Mesodermal cell (in vitro differentiated cells): ENCODE measurements around the gene DFFA.
A peak's percentile ranks its signal among the peaks of the same experiment; 100 is the strongest.
"Not testable (repeated sequence)": the region's sequence is repeated elsewhere in the genome, so short reads cannot be mapped to it uniquely, and the experiment has no call there.

Experiments
- H3K27ac ChIP-seq: 2 replicates; pipeline ENCODE4 v1.7.0; 2013; ENCODE audit warnings: mild to moderate bottlenecking, low read depth, low read length, moderate library complexity; ENCODE audit not compliant: severe bottlenecking
- H3K36me3 ChIP-seq: 2 replicates; pipeline ENCODE4 v1.7.1; 2013; ENCODE audit warnings: mild to moderate bottlenecking, low read length, moderate library complexity; ENCODE audit not compliant: control insufficient read depth, insufficient read depth
- H3K4me1 ChIP-seq: one replicate; pipeline ENCODE4 v1.7.1; 2013; ENCODE audit warnings: mild to moderate bottlenecking, low read length; ENCODE audit not compliant: insufficient read depth, control insufficient read depth, poor library complexity, severe bottlenecking
- H3K4me3 ChIP-seq: 2 replicates; pipeline ENCODE4 v1.7.0; 2013; ENCODE audit warnings: low read length, control low read depth, mild to moderate bottlenecking; ENCODE audit not compliant: insufficient read depth, poor library complexity, severe bottlenecking; ENCODE audit errors: extremely low read depth
- H3K9me3 ChIP-seq: 2 replicates; pipeline ENCODE4 v1.7.1; 2013; ENCODE audit warnings: mild to moderate bottlenecking, low read length, moderate library complexity; ENCODE audit not compliant: control insufficient read depth
- WGBS, 2 experiments: methylation state at CpG; one replicate each; pipeline ENCODE4 v1.1.5; 2013; ENCODE audit warnings: missing lambda C conversion rate in 2 of 2; ENCODE audit not compliant: insufficient coverage in 2 of 2; 5-methylcytosine and 5-hydroxymethylcytosine counted together

Gene DFFA

DNA sequence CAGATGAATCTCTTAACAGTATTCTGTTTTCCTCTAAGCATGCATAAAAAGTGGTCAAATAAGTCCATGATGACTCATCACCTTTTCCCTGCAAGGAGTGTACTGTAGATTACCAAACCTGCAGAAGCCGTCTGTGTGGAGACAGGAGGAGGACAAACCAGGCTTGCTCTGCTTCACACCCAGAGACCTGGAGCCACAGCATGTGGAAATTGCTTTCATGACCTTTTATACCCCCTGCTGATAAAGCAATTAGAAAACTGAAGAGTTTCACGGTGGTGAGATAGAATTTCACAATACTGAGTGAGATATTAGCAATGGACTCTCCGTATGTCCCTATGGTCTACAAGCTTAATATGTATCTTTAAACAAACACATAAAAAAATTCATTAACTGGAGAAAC lies 13.1 kb downstream of the DFFA start:
- H3K27ac ChIP-seq = no peak overlapping the region
- 64 to 67% methylated on average over 1 of the region's 3 CpGs for WGBS, 2 experiments

DNA sequence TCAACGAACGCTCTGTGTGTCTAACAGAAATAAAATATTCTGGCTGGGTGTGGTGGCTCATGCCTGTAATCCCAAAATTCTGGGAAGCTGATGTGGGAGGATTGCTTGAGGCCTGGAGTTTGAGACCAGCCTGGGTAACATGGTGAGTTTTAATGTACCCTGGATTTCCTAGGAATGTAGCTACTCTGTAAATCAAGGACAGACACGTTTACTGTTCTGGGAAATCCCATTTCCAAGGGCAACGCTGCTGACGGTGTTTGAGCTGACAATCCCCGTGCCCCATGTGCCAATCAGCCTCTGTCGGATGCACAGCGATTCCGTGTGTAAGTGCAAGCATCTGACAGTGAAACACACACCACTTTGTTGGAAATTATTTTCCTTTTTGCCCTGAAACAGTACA lies 14.5 kb downstream of the DFFA start:
- no peaks in the 10 kb centered on the region for H3K9me3 ChIP-seq
- WGBS, 2 experiments = 93 to 95% methylated on average over 7 to 9 of the region's 9 CpGs
- H3K4me3 ChIP-seq = no peak overlapping the region
- H3K36me3 ChIP-seq = peaks cover 46% of the 10 kb centered on the region
- H3K4me1 ChIP-seq = peaks cover 9% of the 10 kb centered on the region
- H3K27ac ChIP-seq = no peak overlapping the region

More for the DNA sequence above, 13.1 kb downstream of the DFFA start:
- Histone ChIP-seq H3K9me3 (no peaks in the 10 kb centered on the region), H3K36me3 (peaks cover 52% of the 10 kb centered on the region), H3K4me1 (peaks cover 9% of the 10 kb centered on the region), H3K4me3 (no peak overlapping the region)

DNA sequence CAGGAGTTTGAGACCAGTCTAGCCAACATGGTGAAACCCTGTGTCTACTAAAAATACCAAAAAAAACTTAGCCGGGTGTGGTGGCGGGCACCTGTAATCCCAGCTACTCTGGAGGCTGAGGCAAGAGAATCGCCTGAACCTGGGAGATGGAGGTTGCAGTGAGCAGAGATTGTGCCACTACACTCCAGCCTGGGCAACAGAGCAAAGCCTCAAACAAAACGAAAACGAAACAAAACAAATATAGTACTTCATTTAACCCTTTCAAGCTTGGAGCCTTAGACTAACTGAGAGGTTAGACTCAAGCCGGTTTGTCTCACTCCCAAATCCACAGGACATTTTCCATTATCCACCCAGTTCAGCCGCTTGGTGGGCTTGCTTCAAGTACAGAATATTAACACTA lies 14.9 kb downstream of the DFFA start:
- H3K27ac ChIP-seq, H3K4me3 ChIP-seq, H3K4me1 ChIP-seq, H3K9me3 ChIP-seq: not testable (repeated sequence)
- H3K36me3 ChIP-seq = peaks cover 42% of the 10 kb centered on the region
- 89 to 92% methylated on average over 4 to 7 of the region's 7 CpGs for WGBS, 2 experiments

DNA sequence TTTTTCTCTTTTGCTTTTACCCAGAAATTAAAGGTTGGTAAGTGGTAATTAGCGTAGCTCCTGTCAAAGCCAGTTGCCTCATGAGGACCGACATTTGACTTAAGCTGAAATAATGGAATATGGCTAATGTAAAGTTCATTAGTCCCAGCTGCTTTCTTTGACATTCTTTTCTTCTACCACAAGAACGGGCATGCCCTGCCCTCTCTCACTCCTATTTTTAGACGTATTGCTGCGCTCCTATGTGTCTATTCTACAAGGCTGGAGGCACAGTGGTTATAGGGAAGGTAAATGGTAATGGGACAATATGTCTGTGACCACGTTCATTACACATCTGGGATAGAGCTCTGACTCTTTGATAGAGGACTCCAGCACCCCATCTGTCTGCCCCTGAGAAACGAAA lies 15.7 kb downstream of the DFFA start:
- Histone ChIP-seq H3K27ac (no peak overlapping the region), H3K9me3 (no peaks in the 10 kb centered on the region), H3K4me1 (peaks cover 10% of the 10 kb centered on the region), H3K4me3 (no peak overlapping the region), H3K36me3 (peaks cover 35% of the 10 kb centered on the region)
- 80 to 100% methylated on average over 1 of the region's 7 CpGs for WGBS, 2 experiments

DNA sequence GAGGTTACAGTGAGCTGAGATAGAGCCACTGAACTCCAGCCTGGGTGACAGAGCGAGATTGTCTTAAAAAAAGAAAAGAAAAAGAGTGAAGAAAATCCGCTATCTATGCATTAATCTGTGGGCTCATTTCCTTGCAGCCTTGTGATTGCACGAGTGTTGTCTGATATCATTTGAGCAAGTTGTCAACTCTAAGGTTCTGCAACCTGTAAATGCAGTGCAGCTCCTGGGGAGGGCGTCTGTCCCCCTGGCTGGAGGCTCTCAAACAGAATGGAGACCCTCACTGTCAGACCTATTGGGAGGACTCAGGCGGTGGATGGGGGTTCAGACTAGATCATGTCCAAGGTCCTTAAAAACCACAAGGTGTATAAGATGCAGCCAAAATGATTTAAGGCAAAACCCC lies 16.3 kb downstream of the DFFA start:
- Histone ChIP-seq H3K9me3 (no peaks in the 10 kb centered on the region), H3K36me3 (peaks cover 31% of the 10 kb centered on the region), H3K27ac (no peak overlapping the region), H3K4me3 (no peak overlapping the region), H3K4me1 (peaks cover 16% of the 10 kb centered on the region)
- 83 to 93% methylated on average over 3 to 4 of the region's 5 CpGs for WGBS, 2 experiments

DNA sequence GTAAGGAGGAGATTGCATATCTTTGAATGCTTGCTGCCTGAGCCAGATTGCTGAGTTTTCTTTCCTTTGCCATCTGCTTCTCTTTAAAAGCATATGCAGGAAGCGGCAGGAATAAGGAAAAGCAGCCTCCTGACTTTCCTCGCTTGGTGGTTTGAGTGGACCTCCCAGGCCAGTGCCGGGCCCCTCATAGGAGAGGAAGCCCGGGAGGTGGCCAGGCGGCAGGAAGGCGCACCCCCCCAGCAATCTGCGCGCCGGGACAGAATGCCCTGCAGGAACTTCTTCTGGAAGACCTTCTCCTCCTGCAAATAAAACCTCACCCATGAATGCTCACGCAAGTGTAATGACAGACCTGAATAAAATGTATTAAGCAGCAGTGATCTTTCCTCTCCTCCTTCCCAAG lies 21.0 kb downstream of the DFFA start:
- 20 to 31% methylated on average over 8 of the region's 10 CpGs for whole genome bisulfite sequencing, 2 experiments
- no peaks in the 10 kb centered on the region for H3K9me3 ChIP-seq
- H3K4me3 ChIP-seq = no peak overlapping the region
- H3K36me3 ChIP-seq = peaks cover 4% of the 10 kb centered on the region
- H3K4me1 ChIP-seq = peaks cover 9% of the 10 kb centered on the region
- H3K27ac ChIP-seq = peak overlapping the region; percentile 24

DNA sequence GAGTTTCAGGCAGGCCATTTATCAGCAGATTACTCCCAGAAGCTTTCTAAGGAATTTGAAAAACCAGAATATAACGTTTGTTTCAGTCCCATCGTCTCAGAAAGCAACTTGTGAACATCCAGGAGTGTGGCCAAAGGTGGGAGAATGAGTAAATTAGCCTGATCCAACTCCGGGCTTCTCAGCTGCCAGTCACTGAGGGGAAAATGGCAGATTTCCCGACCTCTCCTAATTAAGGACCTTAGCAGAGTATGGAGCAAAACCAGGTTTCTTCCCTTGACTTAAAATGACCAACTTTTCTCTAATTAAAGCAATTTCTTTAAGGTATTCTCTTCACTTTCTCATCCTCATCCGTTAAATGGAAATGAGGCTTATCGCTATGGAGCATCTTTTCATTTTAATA lies 21.5 kb downstream of the DFFA start:
- peaks cover 9% of the 10 kb centered on the region for H3K4me1 ChIP-seq
- H3K36me3 ChIP-seq = peaks cover under 1% of the 10 kb centered on the region
- WGBS, 2 experiments = 70 to 74% methylated on average over 4 of the region's 6 CpGs
- H3K9me3 ChIP-seq = no peaks in the 10 kb centered on the region
- H3K27ac ChIP-seq = peak overlapping the region; percentile 24
- H3K4me3 ChIP-seq = no peak overlapping the region

DNA sequence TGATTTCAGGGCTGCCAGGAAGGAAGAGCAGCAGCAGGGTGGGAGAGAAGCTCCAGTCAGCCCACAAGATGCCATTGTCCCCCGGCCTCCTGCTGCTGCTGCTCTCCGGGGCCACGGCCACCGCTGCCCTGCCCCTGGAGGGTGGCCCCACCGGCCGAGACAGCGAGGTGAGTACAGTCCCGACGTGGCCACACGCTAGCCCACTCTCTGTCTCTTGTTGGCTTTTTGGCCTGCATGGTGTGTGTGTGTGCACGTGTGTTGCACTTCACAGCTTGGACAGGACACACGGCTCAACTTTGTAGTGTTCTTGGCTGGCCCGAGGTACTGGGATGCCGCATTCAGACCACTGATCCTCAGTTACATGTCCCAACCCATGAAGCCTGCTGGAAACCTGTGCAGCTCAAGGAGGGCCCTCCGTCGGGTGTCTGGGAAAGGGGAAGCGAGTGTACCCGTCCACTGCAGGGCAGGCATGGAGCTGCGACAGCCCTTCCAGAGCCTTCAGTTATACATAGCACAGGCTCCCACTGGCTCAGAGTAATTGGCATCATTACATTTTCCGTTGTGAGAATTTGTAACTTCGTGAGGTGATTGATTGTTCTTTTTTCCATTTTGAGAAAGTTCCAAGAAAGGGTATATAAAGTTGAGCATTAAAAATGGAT lies 22.0 kb downstream of the DFFA start:
- Histone ChIP-seq H3K4me3 (no peak overlapping the region), H3K9me3 (no peaks in the 10 kb centered on the region), H3K27ac (no peak overlapping the region), H3K4me1 (peaks cover 9% of the 10 kb centered on the region), H3K36me3 (no peaks in the 10 kb centered on the region)
- 89 to 94% methylated on average over 16 to 21 of the region's 21 CpGs for WGBS, 2 experiments

DNA sequence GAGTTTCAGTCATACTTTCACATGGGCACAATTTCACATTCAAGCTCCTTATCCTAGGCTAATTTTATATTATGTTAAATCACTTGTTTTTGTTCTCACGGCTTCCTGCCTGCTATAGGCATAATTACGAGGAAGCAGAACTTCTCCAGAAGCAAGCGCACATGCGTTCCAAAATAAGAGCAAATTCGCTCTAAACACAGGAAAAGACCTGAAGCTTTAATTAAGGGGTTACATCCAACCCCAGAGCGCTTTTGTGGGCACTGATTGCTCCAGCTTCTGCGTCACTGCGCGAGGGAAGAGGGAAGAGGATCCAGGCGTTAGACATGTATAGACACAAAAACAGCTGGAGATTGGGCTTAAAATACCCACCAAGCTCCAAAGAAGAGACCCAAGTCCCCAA lies 22.6 kb downstream of the DFFA start, which contains the start of gene CORT:
Gene CORT (plus strand): TSS at position 281 of the 400 bp plus-strand sequence. CDS start 193 bp downstream, outside the sequence.
- H3K36me3 ChIP-seq = no peaks in the 10 kb centered on the region
- H3K27ac ChIP-seq = no peak within 1 kb of the TSS
- H3K4me3 ChIP-seq = no peak within 1 kb of the TSS
- no peaks in the 10 kb centered on the region for H3K9me3 ChIP-seq
- 94 to 96% methylated on average over 7 to 8 of the region's 10 CpGs for WGBS, 2 experiments
- peaks cover 9% of the 10 kb centered on the region for H3K4me1 ChIP-seq

DNA sequence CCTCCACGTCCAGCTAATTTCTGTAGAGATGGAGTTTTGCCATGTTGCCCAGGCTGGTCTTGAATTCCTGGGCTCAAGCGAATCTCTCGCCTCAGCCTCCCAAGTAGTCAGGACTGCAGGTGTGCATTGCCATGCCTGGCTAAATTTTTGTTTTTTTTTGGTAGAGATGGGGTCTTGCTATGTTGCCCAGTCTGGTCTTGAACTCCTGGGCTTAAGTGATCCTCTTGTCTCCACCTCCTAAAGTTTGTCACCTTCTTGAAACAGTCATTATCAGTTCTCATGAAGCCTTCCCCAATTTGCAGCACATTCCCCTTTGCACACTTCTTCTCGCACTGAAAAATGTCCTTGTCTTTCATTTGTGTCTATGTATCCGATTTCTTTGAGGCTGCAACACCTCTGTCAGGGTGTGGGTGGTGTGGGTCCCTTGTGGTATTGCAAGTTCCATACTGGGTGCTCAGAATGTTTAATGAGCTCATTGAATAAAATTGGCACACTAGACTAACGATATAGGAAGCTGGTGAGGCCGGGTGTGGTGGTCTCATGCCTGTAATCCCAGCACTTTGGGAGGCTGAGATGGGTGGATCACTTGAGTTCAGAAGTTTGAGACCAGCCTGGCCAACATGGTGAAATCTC lies 25.4 kb downstream of the DFFA start:
- peaks cover 9% of the 10 kb centered on the region for H3K4me1 ChIP-seq
- no peak overlapping the region for H3K27ac ChIP-seq
- no peaks in the 10 kb centered on the region for H3K9me3 ChIP-seq
- H3K4me3 ChIP-seq = no peak overlapping the region
- 97 to 98% methylated on average over 5 to 6 of the region's 7 CpGs for WGBS, 2 experiments
- H3K36me3 ChIP-seq = no peaks in the 10 kb centered on the region

DNA sequence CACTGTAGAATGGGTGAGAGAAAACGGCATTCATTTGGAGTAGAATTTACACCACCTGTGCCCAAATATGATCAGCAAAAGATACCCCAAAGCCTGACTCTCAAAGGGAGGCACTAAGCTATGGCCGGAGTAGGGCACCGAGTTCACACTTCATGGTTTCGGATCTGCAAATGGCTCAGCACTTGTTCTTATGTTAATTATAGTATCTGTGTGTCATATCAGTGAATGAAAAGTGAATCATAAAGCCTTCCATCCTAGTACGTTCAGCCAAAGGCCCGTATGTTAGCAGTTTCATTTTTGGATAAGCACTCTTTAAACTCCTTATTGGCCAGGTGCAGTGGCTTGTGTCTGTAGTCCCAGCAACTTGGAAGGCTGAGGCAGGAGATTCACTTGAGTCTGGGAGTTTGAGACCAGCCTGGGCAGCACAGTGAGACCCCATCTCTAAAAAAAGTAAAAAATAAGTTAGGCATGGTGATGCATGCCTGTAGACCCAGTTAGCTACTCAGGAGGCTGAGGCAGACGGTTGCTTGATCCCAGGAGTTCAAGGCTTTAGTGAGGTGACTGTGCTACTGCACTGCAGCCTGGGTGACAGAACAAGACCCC lies 27.4 kb downstream of the DFFA start:
- no peaks in the 10 kb centered on the region for H3K9me3 ChIP-seq
- H3K4me3 ChIP-seq = no peak overlapping the region
- H3K27ac ChIP-seq = no peak overlapping the region
- 91 to 100% methylated on average over 6 to 7 of the region's 7 CpGs for WGBS, 2 experiments
- no peaks in the 10 kb centered on the region for H3K36me3 ChIP-seq
- no peaks in the 10 kb centered on the region for H3K4me1 ChIP-seq
